HepG2 (cell line): ENCODE data around the gene ZFP36L2. TPM values are rescaled to one million over a fixed set of nuclear protein-coding genes. Genes with fewer than 3 reads are reported as not detected.
A peak's percentile ranks its signal among the peaks of the same experiment; 100 is the strongest.

Source experiments
- CREBL2 ChIP-seq: sonication (generic); formaldehyde crosslinking; IDR thresholded peaks from 2 replicates; pipeline ENCODE4 v1.8.1; 2023; ENCODE audit warnings: missing genetic modification reagents, mild to moderate bottlenecking, borderline replicate concordance
- DPF2 ChIP-seq: sonication (generic); formaldehyde crosslinking; IDR thresholded peaks from 2 replicates; pipeline ENCODE4 v1.4.0; 2020; ENCODE audit warnings: mild to moderate bottlenecking, low read depth, missing genetic modification reagents, borderline replicate concordance
- FOSL2 ChIP-seq: sonication (generic); formaldehyde crosslinking; IDR thresholded peaks from 2 replicates; pipeline ENCODE4 v1.4.0; 2020; ENCODE audit warnings: missing genetic modification reagents
- HOXD1 ChIP-seq: sonication (generic); formaldehyde crosslinking; IDR thresholded peaks from 2 replicates; pipeline ENCODE4 v1.5.0; 2020; ENCODE audit warnings: missing genetic modification reagents
- KDM5A ChIP-seq: fragments of 200-600 bp; sonication (generic); IDR thresholded peaks from 2 replicates; pipeline ENCODE4 v1.7.0; 2018; ENCODE audit warnings: antibody characterized with exemption, mild to moderate bottlenecking, low read length, borderline replicate concordance
- KLF9 ChIP-seq: IDR thresholded peaks from 2 replicates; pipeline ENCODE4 v1.6.1; 2016; ENCODE audit warnings: low read depth
- LBX2 ChIP-seq: sonication (generic); formaldehyde crosslinking; IDR thresholded peaks from 2 replicates; pipeline ENCODE4 v1.5.0; 2020; ENCODE audit warnings: missing genetic modification reagents, mild to moderate bottlenecking, borderline replicate concordance
- RCOR2 ChIP-seq: IDR thresholded peaks from 2 replicates; pipeline ENCODE4 v1.6.1; 2016; ENCODE audit warnings: missing biosample characterization, missing genetic modification reagents
- RNF2 ChIP-seq: fragments of 450-650 bp; conservative IDR thresholded peaks from 2 replicates; pipeline ENCODE4 v1.6.1; 2016; ENCODE audit warnings: low read depth
- SMARCC2 ChIP-seq: fragments of 450-650 bp; IDR thresholded peaks from 2 replicates; pipeline ENCODE4 v1.6.1; 2017; ENCODE audit warnings: antibody characterized with exemption, mild to moderate bottlenecking
- TBX2 ChIP-seq: sonication (generic); formaldehyde crosslinking; IDR thresholded peaks from 2 replicates; pipeline ENCODE4 v1.5.0; 2020; ENCODE audit warnings: missing genetic modification reagents, mild to moderate bottlenecking, borderline replicate concordance
- TCF12 ChIP-seq, 2 experiments: fragments of 450-650 bp in 1 of 2; sonication (generic) in 1 of 2; formaldehyde crosslinking in 1 of 2; IDR thresholded peaks; 2 replicates each; pipeline versions ENCODE4 v1.6.1 to v1.8.0; 2017 to 2022; ENCODE audit warnings: antibody characterized with exemption in 1 of 2, mild to moderate bottlenecking in 1 of 2, missing genetic modification reagents in 1 of 2, moderate library complexity in 1 of 2
- TSC22D2 ChIP-seq: sonication (generic); formaldehyde crosslinking; IDR thresholded peaks from 2 replicates; pipeline ENCODE4 v1.5.1; 2020; ENCODE audit warnings: missing genetic modification reagents, mild to moderate bottlenecking, borderline replicate concordance
- ZBTB1 ChIP-seq: sonication (generic); formaldehyde crosslinking; IDR thresholded peaks from 2 replicates; pipeline ENCODE4 v1.4.0; 2020; ENCODE audit warnings: missing genetic modification reagents, borderline replicate concordance
- ZC3H4 ChIP-seq: sonication (generic); formaldehyde crosslinking; IDR thresholded peaks from 2 replicates; pipeline ENCODE4 v1.4.0; 2020; ENCODE audit warnings: missing genetic modification reagents, borderline replicate concordance
- ZFY ChIP-seq: sonication (generic); formaldehyde crosslinking; IDR thresholded peaks from 2 replicates; pipeline ENCODE4 v1.4.0; 2020; ENCODE audit warnings: missing genetic modification reagents
- ZNF251 ChIP-seq: sonication (generic); formaldehyde crosslinking; IDR thresholded peaks from 2 replicates; pipeline ENCODE4 v1.9.0; 2021; ENCODE audit warnings: mild to moderate bottlenecking, missing genetic modification reagents
- ZNF276 ChIP-seq: sonication (generic); formaldehyde crosslinking; IDR thresholded peaks from 2 replicates; pipeline ENCODE4 v1.4.0; 2020; ENCODE audit warnings: mild to moderate bottlenecking, low read depth, missing genetic modification reagents
- ZNF597 ChIP-seq: sonication (generic); formaldehyde crosslinking; IDR thresholded peaks from 2 replicates; pipeline ENCODE4 v1.5.0; 2020; ENCODE audit warnings: missing genetic modification reagents
- ZNF672 ChIP-seq: sonication (generic); formaldehyde crosslinking; IDR thresholded peaks from 2 replicates; pipeline ENCODE4 v1.8.1; 2022; ENCODE audit warnings: missing genetic modification reagents
- ZNF788 ChIP-seq: sonication (generic); formaldehyde crosslinking; IDR thresholded peaks from 2 replicates; pipeline ENCODE4 v1.5.0; 2020; ENCODE audit warnings: mild to moderate bottlenecking, missing genetic modification reagents, borderline replicate concordance
- ZNF879 ChIP-seq: sonication (generic); formaldehyde crosslinking; IDR thresholded peaks from 2 replicates; pipeline ENCODE4 v1.8.1; 2023; ENCODE audit warnings: missing genetic modification reagents
- ZNF891 ChIP-seq: sonication (generic); formaldehyde crosslinking; IDR thresholded peaks from 2 replicates; pipeline ENCODE4 v1.5.0; 2020; ENCODE audit warnings: mild to moderate bottlenecking, missing genetic modification reagents
- ZSCAN12 ChIP-seq: sonication (generic); formaldehyde crosslinking; IDR thresholded peaks from 2 replicates; pipeline ENCODE4 v1.9.0; 2021; ENCODE audit warnings: mild to moderate bottlenecking, missing genetic modification reagents
- ZSCAN22 ChIP-seq: sonication (generic); formaldehyde crosslinking; IDR thresholded peaks from 2 replicates; pipeline ENCODE4 v1.4.0; 2020; ENCODE audit warnings: mild to moderate bottlenecking, missing genetic modification reagents
- polyA plus RNA-seq, 8 experiments: library from polyadenylated mRNA; depleted of rRNA in 3 of 8; stranded (reverse) in 7 of 8; unstranded in 1 of 8; fragments of >200 nt; fragmentation: Illumina TruSeq in 4 of 8; extraction: Trizol in 4 of 8; gene quantifications; 2 replicates each; pipeline versions ENCODE4 v1.2.1 to v1.2.3, GENCODE V29; 2011 to 2016; ENCODE audit warnings: low read depth in 4 of 8, missing spikeins in 1 of 8, mixed read lengths in 1 of 8; ENCODE audit not compliant: insufficient read depth in 1 of 8
- total RNA-seq, 5 experiments: library from RNA; depleted of rRNA; stranded (reverse); fragments of >200 nt; fragmentation: Illumina TruSeq; extraction: Trizol; gene quantifications; 2 replicates each; pipeline ENCODE4 v1.2.3, GENCODE V29; 2016; ENCODE audit warnings: low read depth in 1 of 5

The ZFP36L2 gene
- total and polyA plus RNA-seq, 2 of the 13 experiments (the other 11 are each of a cell fraction or from before 2014, with no cell fraction given), result 11.2 to 21.8 TPM

- TF ChIP-seq ZSCAN12 (CRISPR knock-in tag) (no peak), ZNF879 (CRISPR knock-in tag) (no peak), KDM5A (peak; percentile 68; the same call in 1 of the 2 replicates), ZNF891 (CRISPR knock-in tag) (peak; percentile 33; the same call in 1 of the 2 replicates), ZFY (CRISPR knock-in tag) (no peak; the same call in none of the 2 replicates), ZNF597 (no peak), HOXD1 (CRISPR knock-in tag) (no peak; the same call in 1 of the 2 replicates), TSC22D2 (CRISPR knock-in tag) (no peak), LBX2 (CRISPR knock-in tag) (no peak), KLF9 (CRISPR knock-in tag) (peak; percentile 84; the same call in 1 of the 2 replicates), ZC3H4 (CRISPR knock-in tag) (no peak), DPF2 (CRISPR knock-in tag) (peak; percentile 46; the same call in 1 of the 2 replicates), RCOR2 (0 out of 2 replicates have a peak, but pooled peaks have one; percentile 17), ZBTB1 (CRISPR knock-in tag) (no peak), RNF2 (no peak), ZSCAN22 (CRISPR knock-in tag) (no peak), FOSL2 (CRISPR knock-in tag) (0 out of 2 replicates have a peak, but pooled peaks have one; percentile 32), CREBL2 (CRISPR knock-in tag) (peak; percentile 82; the same call in 1 of the 2 replicates), TBX2 (CRISPR knock-in tag) (peak; percentile 86), ZNF788 (CRISPR knock-in tag) (peak; percentile 72; the same call in 1 of the 2 replicates), ZNF672 (CRISPR knock-in tag) (peak; percentile 93; the same call in 1 of the 2 replicates), SMARCC2 (no peak), TCF12 (IDR thresholded peaks at IDR 0.05) (no peak), TCF12 (CRISPR knock-in tag; IDR thresholded peaks at IDR 0.05) (peak; percentile 78; the same call in 1 of the 2 replicates), ZNF276 (CRISPR knock-in tag) (no peak), ZNF251 (CRISPR knock-in tag) (0 out of 2 replicates have a peak, but pooled peaks have one; percentile 15)
These were observed 6.8 kb downstream of the ZFP36L2 start (continued) for GRCh38 chr2:43219383-43220228.
